PC-9 (cell line): ENCODE results near the gene MYO19. TPM values are rescaled to one million over a fixed set of nuclear protein-coding genes. Genes with fewer than 3 reads are reported as not detected.
"Not testable (repeated sequence)": the region's sequence is repeated elsewhere in the genome, so short reads cannot be mapped to it uniquely, and the experiment has no call there.

ENCODE experiments used
- BruUV-seq: library from RNA; stranded (reverse); fragments of 400-500 nt; replicated peaks from 2 replicates; lab custom pipeline; 2021; lab: Mats Ljungman, UMichigan
- CTCF ChIA-PET: fragments of 300-600 bp; sonication (Branson Sonifier 250); formaldehyde crosslinking; loops from one replicate; lab custom pipeline; 2022; ENCODE audit warnings: antibody characterized with exemption; lab: Charles Lee
- POLR2A ChIA-PET: fragments of 300-600 bp; sonication (Branson Sonifier 250); formaldehyde crosslinking; loops from one replicate; lab custom pipeline; 2022; ENCODE audit warnings: antibody characterized with exemption; ENCODE audit not compliant: unreplicated experiment; lab: Charles Lee
- DNase-seq, 2 experiments: peaks; one replicate each; pipeline versions ENCODE4 v3.0.0 to v3.0.0-alpha.2; 2015 to 2022; ENCODE audit warnings: mixed read lengths in 1 of 2
- H2AFZ ChIP-seq: fragments of 200-600 bp; sonication (generic); 2 replicates; pipeline ENCODE4 v1.8.1; 2017; ENCODE audit warnings: antibody characterized with exemption
- H3F3A ChIP-seq: fragments of 200-600 bp; sonication (generic); 2 replicates; pipeline ENCODE4 v1.8.1; 2017; ENCODE audit warnings: antibody characterized with exemption, mild to moderate bottlenecking, low read depth; ENCODE audit not compliant: insufficient read depth
- H3K27ac ChIP-seq: fragments of 200-600 bp; sonication (generic); 2 replicates; pipeline ENCODE4 v1.6.1; 2016; ENCODE audit warnings: mixed run types
- H3K27me3 ChIP-seq: fragments of 200-600 bp; sonication (generic); 2 replicates; pipeline ENCODE4 v1.6.1; 2016; ENCODE audit warnings: low read depth, mixed run types; ENCODE audit not compliant: insufficient read depth
- H3K36me3 ChIP-seq: fragments of 200-600 bp; sonication (generic); 2 replicates; pipeline ENCODE4 v1.6.1; 2016; ENCODE audit warnings: low read depth, mixed run types
- H3K4me1 ChIP-seq: fragments of 200-600 bp; sonication (generic); replicated peaks from 2 replicates; pipeline ENCODE4 v1.6.1; 2016; ENCODE audit warnings: mixed run types; ENCODE audit not compliant: insufficient read depth
- H3K4me2 ChIP-seq: fragments of 200-600 bp; sonication (generic); 2 replicates; pipeline ENCODE4 v1.6.1; 2017; ENCODE audit warnings: mixed run types
- H3K4me3 ChIP-seq: fragments of 200-600 bp; sonication (generic); 2 replicates; pipeline ENCODE4 v1.6.1; 2016; ENCODE audit warnings: mixed run types
- H3K79me2 ChIP-seq: fragments of 200-600 bp; sonication (generic); 2 replicates; pipeline ENCODE4 v1.6.1; 2017; ENCODE audit warnings: low read depth, mixed run types
- H3K9me2 ChIP-seq: fragments of 200-600 bp; sonication (generic); 2 replicates; pipeline ENCODE4 v1.8.1; 2017; ENCODE audit warnings: mild to moderate bottlenecking; ENCODE audit not compliant: insufficient read depth
- H3K9me3 ChIP-seq: fragments of 200-600 bp; sonication (generic); 2 replicates; pipeline ENCODE4 v1.8.1; 2016; ENCODE audit warnings: low read depth; ENCODE audit not compliant: insufficient read depth
- H4K20me1 ChIP-seq: fragments of 200-600 bp; sonication (generic); 2 replicates; pipeline ENCODE4 v1.8.1; 2017; ENCODE audit not compliant: insufficient read depth
- EZH2 ChIP-seq: fragments of 200-600 bp; sonication (generic); IDR thresholded peaks from 2 replicates; pipeline ENCODE4 v1.8.0; 2017; ENCODE audit warnings: antibody characterized with exemption, low read depth
- intact Hi-C: fragments of 100-400 bp; cut with micrococcal nuclease; formaldehyde crosslinking; loops from one replicate; pipeline ENCODE4 v1.10.0; 2022; ENCODE audit not compliant: unreplicated experiment
- total RNA-seq: library from RNA; stranded (reverse); gene quantifications from 2 replicates; pipeline ENCODE4 v1.2.3, GENCODE V29; 2021
- TF ChIP-seq, protein P1 (sequence below): fragments of 200-600 bp; sonication (generic); conservative IDR thresholded peaks from 2 replicates; pipeline ENCODE4 v1.6.1; 2017; ENCODE audit warnings: mixed run types, antibody characterized with exemption, mild to moderate bottlenecking, moderate library complexity

Gene MYO19
- total RNA-seq, 1 experiment from 2014 or later, result 110 TPM

DNA sequence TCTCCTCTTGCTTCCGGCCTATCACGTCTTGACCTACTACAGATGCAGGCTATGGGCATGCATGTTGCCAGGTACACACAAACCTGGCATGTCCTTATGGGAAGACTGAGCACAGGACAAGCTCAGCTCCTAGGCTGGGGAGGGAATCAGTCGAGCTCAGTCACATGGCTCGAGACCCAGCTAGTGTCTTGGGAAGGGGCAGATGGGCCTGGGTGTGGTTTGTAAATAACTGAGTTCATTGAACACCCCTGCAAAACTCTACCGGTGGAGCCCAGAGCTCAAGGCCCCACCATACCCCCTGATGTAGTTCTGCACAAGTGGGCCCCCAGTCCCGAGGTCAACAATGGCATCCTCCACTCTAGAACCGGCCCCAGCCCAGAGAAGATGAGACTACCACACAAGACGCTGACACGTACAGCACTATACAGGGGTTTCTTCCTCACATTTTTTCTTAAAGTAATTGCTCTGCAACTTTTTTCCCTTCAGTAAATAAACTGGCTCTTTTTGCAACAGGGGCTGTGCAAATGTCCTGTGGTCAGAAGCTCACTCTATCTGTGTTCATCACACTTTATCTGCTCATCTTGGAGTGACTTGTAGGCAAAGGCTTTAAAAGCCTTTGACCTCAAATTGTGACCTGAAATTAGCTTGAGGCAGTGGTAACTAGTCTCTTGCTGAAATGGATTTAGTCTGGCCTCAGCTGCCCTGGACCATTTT lies 25.2 kb downstream of the MYO19 start:
- Histone ChIP-seq H4K20me1 (no peaks in the 10 kb centered on the region), H3K79me2 (no peaks in the 10 kb centered on the region), H3F3A (no peaks in the 10 kb centered on the region), H3K27ac (no peak overlapping the region), H3K4me3 (no peak overlapping the region), H3K36me3 (peaks cover 5% of the 10 kb centered on the region; the same call in 1 of the 2 replicates), H3K4me2 (no peak overlapping the region), H3K27me3 (no peaks in the 10 kb centered on the region), H2AFZ (no peak overlapping the region), H3K9me3 (no peaks in the 10 kb centered on the region), H3K9me2 (no peaks in the 10 kb centered on the region), H3K4me1 (no peaks in the 10 kb centered on the region)
- TF ChIP-seq, protein P1, sequence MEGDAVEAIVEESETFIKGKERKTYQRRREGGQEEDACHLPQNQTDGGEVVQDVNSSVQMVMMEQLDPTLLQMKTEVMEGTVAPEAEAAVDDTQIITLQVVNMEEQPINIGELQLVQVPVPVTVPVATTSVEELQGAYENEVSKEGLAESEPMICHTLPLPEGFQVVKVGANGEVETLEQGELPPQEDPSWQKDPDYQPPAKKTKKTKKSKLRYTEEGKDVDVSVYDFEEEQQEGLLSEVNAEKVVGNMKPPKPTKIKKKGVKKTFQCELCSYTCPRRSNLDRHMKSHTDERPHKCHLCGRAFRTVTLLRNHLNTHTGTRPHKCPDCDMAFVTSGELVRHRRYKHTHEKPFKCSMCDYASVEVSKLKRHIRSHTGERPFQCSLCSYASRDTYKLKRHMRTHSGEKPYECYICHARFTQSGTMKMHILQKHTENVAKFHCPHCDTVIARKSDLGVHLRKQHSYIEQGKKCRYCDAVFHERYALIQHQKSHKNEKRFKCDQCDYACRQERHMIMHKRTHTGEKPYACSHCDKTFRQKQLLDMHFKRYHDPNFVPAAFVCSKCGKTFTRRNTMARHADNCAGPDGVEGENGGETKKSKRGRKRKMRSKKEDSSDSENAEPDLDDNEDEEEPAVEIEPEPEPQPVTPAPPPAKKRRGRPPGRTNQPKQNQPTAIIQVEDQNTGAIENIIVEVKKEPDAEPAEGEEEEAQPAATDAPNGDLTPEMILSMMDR, result no peak
- TF ChIP-seq EZH2, result no peak
- ChIA-PET POLR2A (no interaction called here), CTCF (no interaction called here)
- intact Hi-C loops, result no loop called here
- no TSS peak for BruUV-seq
- DNase-seq, result no peak

DNA sequence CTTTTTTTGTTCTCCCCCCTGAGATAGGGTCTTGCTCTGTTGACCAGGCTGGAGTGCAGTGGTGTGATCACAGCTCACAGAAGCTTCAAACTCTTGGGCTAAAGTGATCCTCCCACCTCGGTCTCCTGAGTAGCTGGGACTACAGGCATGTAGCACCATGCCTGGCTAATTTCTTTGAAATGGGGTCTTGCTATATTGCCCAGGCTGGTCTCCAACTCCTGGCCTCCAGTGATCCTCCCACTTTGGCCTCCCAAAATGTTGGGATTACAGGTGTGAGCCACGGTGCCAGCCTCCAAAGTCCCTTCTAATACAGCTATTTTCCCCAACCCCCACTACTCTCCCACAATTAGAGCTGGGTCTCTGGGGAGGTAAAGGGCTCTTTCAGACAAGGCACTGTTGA lies 26.2 kb downstream of the MYO19 start:
- H3K4me1 ChIP-seq, CTCF ChIA-PET, H3K9me2 ChIP-seq, H3K79me2 ChIP-seq, H3K4me2 ChIP-seq, H4K20me1 ChIP-seq, H3K4me3 ChIP-seq, BruUV-seq, H3K36me3 ChIP-seq, H2AFZ ChIP-seq, intact Hi-C loops, H3F3A ChIP-seq, H3K9me3 ChIP-seq, H3K27me3 ChIP-seq, H3K27ac ChIP-seq, DNase-seq, POLR2A ChIA-PET: not testable (repeated sequence)

DNA sequence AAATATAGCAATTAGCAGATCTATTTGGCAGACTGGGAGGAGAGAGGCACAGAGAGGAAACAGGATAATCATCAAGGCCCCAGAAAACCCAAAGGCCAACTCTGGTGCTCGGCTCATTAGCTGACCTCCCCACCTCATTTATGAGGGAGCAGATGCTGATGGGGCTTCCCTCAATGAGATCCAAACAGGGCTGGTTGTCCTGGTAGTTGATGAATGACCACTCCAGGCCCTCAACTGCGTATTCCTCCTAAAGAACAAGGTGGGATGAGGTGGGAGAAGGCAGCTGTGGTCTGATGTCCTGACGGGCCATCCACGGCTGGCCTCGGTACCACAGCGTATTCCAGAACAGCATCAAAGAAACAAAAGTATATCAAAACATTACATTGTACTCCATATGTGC lies 27.4 kb downstream of the MYO19 start:
- no TSS peak for BruUV-seq
- ChIA-PET CTCF (no interaction called here), POLR2A (interaction anchor here (0.5 kb wide), 1 partner anchor 866 kb away, joined by 3 read pairs; no protein-coding TSS in a partner anchor)
- no peaks in the 10 kb centered on the region for H3K4me1 ChIP-seq
- no peaks in the 10 kb centered on the region for H3K27me3 ChIP-seq
- H3F3A ChIP-seq, result no peaks in the 10 kb centered on the region
- intact Hi-C loops, result no loop called here
- no peaks in the 10 kb centered on the region for H3K9me2 ChIP-seq
- no peaks in the 10 kb centered on the region for H4K20me1 ChIP-seq
- no peak for DNase-seq
- H3K9me3 ChIP-seq, result no peaks in the 10 kb centered on the region
- no peaks in the 10 kb centered on the region for H3K79me2 ChIP-seq
- H2AFZ ChIP-seq, result no peak overlapping the region
- no peak overlapping the region for H3K27ac ChIP-seq
- no peak overlapping the region for H3K4me2 ChIP-seq
- TF ChIP-seq, protein P1, result no peak
- TF ChIP-seq EZH2, result no peak
- H3K36me3 ChIP-seq, result peaks cover 5% of the 10 kb centered on the region; the same call in 1 of the 2 replicates
- no peak overlapping the region for H3K4me3 ChIP-seq
